ENCODE measurements around the gene YIPF7.

YIPF7 gene

DNA sequence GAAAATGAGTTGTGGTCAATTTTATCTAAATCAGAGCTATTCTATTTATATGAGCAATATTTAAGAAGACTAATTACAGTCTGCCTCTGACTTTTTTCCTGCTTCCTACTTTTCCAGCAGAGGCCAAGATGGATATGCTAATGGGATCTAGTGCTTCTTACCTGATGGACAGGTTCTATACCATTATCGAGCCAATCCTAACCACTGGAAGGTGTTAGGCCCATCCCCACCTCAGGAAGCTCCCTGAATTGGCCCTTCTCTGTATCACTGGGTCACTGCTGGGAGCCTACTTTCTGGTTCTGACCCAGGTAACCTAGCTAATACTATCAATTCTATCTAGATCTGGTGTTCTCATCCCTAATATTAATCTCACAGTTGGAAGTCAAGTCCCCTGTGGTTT, 577 bp upstream of the YIPF7 start:
- Histone ChIP-seq H3K4me2 (ENCODE audit: low read length) (no peak overlapping the region), H3K4me3 (ENCODE audit: low read length) (no peak overlapping the region), H3K79me1 (ENCODE audit: low read length) (no peaks in the 10 kb centered on the region), H3K23ac (ENCODE audit: low read length) (no peak overlapping the region), H2BK15ac (replicated peaks; ENCODE audit: low read depth) (no peak overlapping the region), H3K9ac (ENCODE audit: low read length) (no peak overlapping the region), H2BK120ac (ENCODE audit: low read depth, low read length) (no peak overlapping the region), H3K4me1 (ENCODE audit: control insufficient read depth, low read depth, low read length) (no peaks in the 10 kb centered on the region), H3K27ac (ENCODE audit: low read depth, low read length) (no peak overlapping the region), H3K79me2 (ENCODE audit: control insufficient read depth, insufficient read depth, low read length) (no peaks in the 10 kb centered on the region), H3K27me3 (ENCODE audit: insufficient read depth, low read length, poor library complexity) (no peaks in the 10 kb centered on the region), H3K56ac (ENCODE audit: low read length) (no peak overlapping the region), H2AK5ac (ENCODE audit: low read length) (no peak overlapping the region), H2BK5ac (ENCODE audit: low read length) (no peak overlapping the region), H3K4ac (ENCODE audit: low read depth, low read length) (no peak overlapping the region), H4K8ac (ENCODE audit: low read depth, low read length) (no peak overlapping the region), H3K36me3 (ENCODE audit: control insufficient read depth, insufficient read depth, low read length) (no peaks in the 10 kb centered on the region), H3K18ac (ENCODE audit: low read length) (no peak overlapping the region), H4K5ac (ENCODE audit: low read length) (no peak overlapping the region)
- WGBS (ENCODE audit: extremely low coverage, insufficient coverage, low lambda C conversion rate) = no CpG with 5 or more reads among the region's 1 CpG
- DNase-seq = peak; percentile 11

DNA sequence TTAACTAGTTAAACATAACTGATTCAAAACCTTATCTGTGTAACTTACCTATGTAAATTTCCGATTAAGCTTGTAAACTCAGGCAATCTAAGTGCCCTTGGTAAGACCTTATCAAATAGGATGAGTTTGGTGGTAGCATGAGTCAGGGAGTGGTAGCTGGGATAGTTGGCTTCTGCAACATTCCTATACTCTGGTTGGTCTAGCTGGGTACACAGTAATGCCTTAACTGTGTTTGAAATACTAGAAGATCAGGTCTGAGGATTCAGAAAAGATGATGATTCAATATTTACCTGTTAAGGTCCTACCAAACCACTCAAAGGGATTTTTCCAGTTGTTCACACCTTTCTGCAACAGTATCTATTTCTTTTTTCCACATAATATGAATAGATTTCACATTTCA, 5.3 kb downstream of the YIPF7 start:
- WGBS (ENCODE audit: extremely low coverage, insufficient coverage, low lambda C conversion rate) = no CpG with 5 or more reads among the region's 1 CpG
- Histone ChIP-seq H3K4me3 (ENCODE audit: low read length) (no peak overlapping the region), H3K27ac (ENCODE audit: low read depth, low read length) (no peak overlapping the region), H3K4ac (ENCODE audit: low read depth, low read length) (no peak overlapping the region), H3K4me1 (ENCODE audit: control insufficient read depth, low read depth, low read length) (no peaks in the 10 kb centered on the region), H3K9ac (ENCODE audit: low read length) (no peak overlapping the region), H2AK5ac (ENCODE audit: low read length) (no peak overlapping the region), H2BK5ac (ENCODE audit: low read length) (no peak overlapping the region), H3K23ac (ENCODE audit: low read length) (no peak overlapping the region), H3K79me1 (ENCODE audit: low read length) (no peaks in the 10 kb centered on the region), H3K18ac (ENCODE audit: low read length) (no peak overlapping the region), H4K8ac (ENCODE audit: low read depth, low read length) (no peak overlapping the region), H2BK120ac (ENCODE audit: low read depth, low read length) (no peak overlapping the region), H4K5ac (ENCODE audit: low read length) (no peak overlapping the region), H3K56ac (ENCODE audit: low read length) (no peak overlapping the region), H2BK15ac (replicated peaks; ENCODE audit: low read depth) (no peak overlapping the region), H3K79me2 (ENCODE audit: control insufficient read depth, insufficient read depth, low read length) (no peaks in the 10 kb centered on the region), H3K36me3 (ENCODE audit: control insufficient read depth, insufficient read depth, low read length) (no peaks in the 10 kb centered on the region), H3K4me2 (ENCODE audit: low read length) (no peak overlapping the region), H3K27me3 (ENCODE audit: insufficient read depth, low read length, poor library complexity) (no peaks in the 10 kb centered on the region)
- no peak for DNase-seq

DNA sequence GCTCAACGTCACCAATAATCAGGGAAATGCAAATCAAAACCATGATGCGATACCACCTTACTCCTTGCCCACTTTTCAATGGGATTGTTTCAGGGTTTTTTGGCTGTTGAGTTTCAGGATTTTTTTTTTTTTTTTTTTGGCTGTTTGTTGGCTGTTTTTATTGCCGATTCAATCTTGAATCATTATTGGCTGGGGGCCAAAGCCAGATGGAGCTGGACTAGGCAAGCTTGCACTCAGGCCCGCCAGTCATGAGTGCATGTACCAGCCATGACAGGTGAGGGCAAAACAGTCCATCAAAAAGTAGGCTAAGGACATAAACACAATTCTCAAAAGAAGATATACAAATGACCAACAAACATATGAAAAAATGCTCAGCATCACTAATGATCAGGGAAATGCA, 13.3 kb downstream of the YIPF7 start:
- Histone ChIP-seq H4K5ac (ENCODE audit: low read length) (no peak overlapping the region), H2BK15ac (replicated peaks; ENCODE audit: low read depth) (no peak overlapping the region), H4K8ac (ENCODE audit: low read depth, low read length) (no peak overlapping the region), H3K4me1 (ENCODE audit: control insufficient read depth, low read depth, low read length) (no peaks in the 10 kb centered on the region), H3K23ac (ENCODE audit: low read length) (no peak overlapping the region), H3K18ac (ENCODE audit: low read length) (no peak overlapping the region), H3K27me3 (ENCODE audit: insufficient read depth, low read length, poor library complexity) (no peaks in the 10 kb centered on the region), H3K79me2 (ENCODE audit: control insufficient read depth, insufficient read depth, low read length) (no peaks in the 10 kb centered on the region), H3K36me3 (ENCODE audit: control insufficient read depth, insufficient read depth, low read length) (no peaks in the 10 kb centered on the region), H2BK120ac (ENCODE audit: low read depth, low read length) (no peak overlapping the region), H3K9ac (ENCODE audit: low read length) (no peak overlapping the region), H3K79me1 (ENCODE audit: low read length) (no peaks in the 10 kb centered on the region), H3K4me3 (ENCODE audit: low read length) (no peak overlapping the region), H3K4me2 (ENCODE audit: low read length) (no peak overlapping the region), H3K4ac (ENCODE audit: low read depth, low read length) (no peak overlapping the region), H2BK5ac (ENCODE audit: low read length) (no peak overlapping the region), H2AK5ac (ENCODE audit: low read length) (no peak overlapping the region), H3K56ac (ENCODE audit: low read length) (no peak overlapping the region), H3K27ac (ENCODE audit: low read depth, low read length) (no peak overlapping the region)
- no peak for DNase-seq
- no CpG with 5 or more reads among the region's 4 CpGs for WGBS (ENCODE audit: extremely low coverage, insufficient coverage, low lambda C conversion rate)

DNA sequence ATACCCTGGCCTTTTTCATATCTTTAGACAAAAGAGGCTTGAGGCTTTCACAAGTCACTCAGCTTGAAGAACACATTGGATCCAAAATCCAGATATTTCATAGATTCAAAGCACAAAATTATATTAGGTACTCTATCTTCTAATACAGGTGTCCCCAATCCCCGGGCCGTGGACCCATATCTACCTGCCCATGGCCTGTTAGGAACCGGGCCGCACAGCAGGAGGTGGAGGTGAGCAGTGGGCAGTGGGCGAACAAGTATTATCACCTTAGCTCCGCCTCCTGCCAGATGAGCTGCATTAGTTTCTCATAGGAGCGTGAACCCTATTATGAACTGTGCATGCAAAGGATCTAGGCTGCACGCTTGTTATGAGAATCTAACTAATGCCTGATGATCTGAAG, 18.7 kb downstream of the YIPF7 start:
- no peaks in the 10 kb centered on the region for H3K79me1 ChIP-seq (ENCODE audit: low read length)
- no peak overlapping the region for H2BK5ac ChIP-seq (ENCODE audit: low read length)
- no peak overlapping the region for H3K23ac ChIP-seq (ENCODE audit: low read length)
- no peak overlapping the region for H2BK15ac ChIP-seq (replicated peaks; ENCODE audit: low read depth)
- H3K4me3 ChIP-seq (ENCODE audit: low read length) = no peak overlapping the region
- no peaks in the 10 kb centered on the region for H3K4me1 ChIP-seq (ENCODE audit: control insufficient read depth, low read depth, low read length)
- H4K5ac ChIP-seq (ENCODE audit: low read length) = no peak overlapping the region
- no peak overlapping the region for H4K8ac ChIP-seq (ENCODE audit: low read depth, low read length)
- H3K56ac ChIP-seq (ENCODE audit: low read length) = no peak overlapping the region
- no peak overlapping the region for H2BK120ac ChIP-seq (ENCODE audit: low read depth, low read length)
- DNase-seq = no peak
- WGBS (ENCODE audit: extremely low coverage, insufficient coverage, low lambda C conversion rate) = no CpG with 5 or more reads among the region's 8 CpGs
- H3K27ac ChIP-seq (ENCODE audit: low read depth, low read length) = no peak overlapping the region
- H3K4me2 ChIP-seq (ENCODE audit: low read length) = no peak overlapping the region
- no peaks in the 10 kb centered on the region for H3K36me3 ChIP-seq (ENCODE audit: control insufficient read depth, insufficient read depth, low read length)
- H3K18ac ChIP-seq (ENCODE audit: low read length) = no peak overlapping the region
- no peak overlapping the region for H3K4ac ChIP-seq (ENCODE audit: low read depth, low read length)
- H3K27me3 ChIP-seq (ENCODE audit: insufficient read depth, low read length, poor library complexity) = no peaks in the 10 kb centered on the region
- H2AK5ac ChIP-seq (ENCODE audit: low read length) = no peak overlapping the region
- H3K79me2 ChIP-seq (ENCODE audit: control insufficient read depth, insufficient read depth, low read length) = no peaks in the 10 kb centered on the region
- H3K9ac ChIP-seq (ENCODE audit: low read length) = no peak overlapping the region

DNA sequence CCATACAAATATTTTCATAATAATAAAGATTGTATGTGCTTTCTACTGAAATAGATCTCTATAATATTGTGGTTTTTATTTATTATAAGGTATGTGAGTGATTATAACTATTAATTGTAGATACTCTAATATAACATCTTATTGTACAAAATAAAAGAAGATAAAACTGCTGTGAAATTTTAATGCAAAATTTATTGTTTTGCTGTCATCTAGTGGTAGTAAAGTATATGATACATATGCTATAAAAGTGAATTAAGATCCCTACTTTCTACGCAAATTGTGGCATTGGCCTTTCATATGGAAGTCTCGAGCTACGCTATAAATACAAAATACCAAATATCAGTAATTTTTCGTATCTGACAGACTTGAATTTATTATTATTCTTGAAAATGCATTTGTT, 19.3 kb downstream of the YIPF7 start:
- Histone ChIP-seq H3K9ac (ENCODE audit: low read length) (no peak overlapping the region), H3K4ac (ENCODE audit: low read depth, low read length) (no peak overlapping the region), H3K4me2 (ENCODE audit: low read length) (no peak overlapping the region), H3K4me3 (ENCODE audit: low read length) (no peak overlapping the region), H4K5ac (ENCODE audit: low read length) (no peak overlapping the region), H3K79me2 (ENCODE audit: control insufficient read depth, insufficient read depth, low read length) (no peaks in the 10 kb centered on the region), H3K56ac (ENCODE audit: low read length) (no peak overlapping the region), H3K79me1 (ENCODE audit: low read length) (no peaks in the 10 kb centered on the region), H2BK15ac (replicated peaks; ENCODE audit: low read depth) (no peak overlapping the region), H3K27me3 (ENCODE audit: insufficient read depth, low read length, poor library complexity) (no peaks in the 10 kb centered on the region), H4K8ac (ENCODE audit: low read depth, low read length) (no peak overlapping the region), H2BK5ac (ENCODE audit: low read length) (no peak overlapping the region), H3K36me3 (ENCODE audit: control insufficient read depth, insufficient read depth, low read length) (no peaks in the 10 kb centered on the region), H3K23ac (ENCODE audit: low read length) (no peak overlapping the region), H2BK120ac (ENCODE audit: low read depth, low read length) (no peak overlapping the region), H2AK5ac (ENCODE audit: low read length) (no peak overlapping the region), H3K27ac (ENCODE audit: low read depth, low read length) (no peak overlapping the region), H3K4me1 (ENCODE audit: control insufficient read depth, low read depth, low read length) (no peaks in the 10 kb centered on the region), H3K18ac (ENCODE audit: low read length) (no peak overlapping the region)
- DNase-seq = no peak
- no CpG with 5 or more reads among the region's 4 CpGs for WGBS (ENCODE audit: extremely low coverage, insufficient coverage, low lambda C conversion rate)

DNA sequence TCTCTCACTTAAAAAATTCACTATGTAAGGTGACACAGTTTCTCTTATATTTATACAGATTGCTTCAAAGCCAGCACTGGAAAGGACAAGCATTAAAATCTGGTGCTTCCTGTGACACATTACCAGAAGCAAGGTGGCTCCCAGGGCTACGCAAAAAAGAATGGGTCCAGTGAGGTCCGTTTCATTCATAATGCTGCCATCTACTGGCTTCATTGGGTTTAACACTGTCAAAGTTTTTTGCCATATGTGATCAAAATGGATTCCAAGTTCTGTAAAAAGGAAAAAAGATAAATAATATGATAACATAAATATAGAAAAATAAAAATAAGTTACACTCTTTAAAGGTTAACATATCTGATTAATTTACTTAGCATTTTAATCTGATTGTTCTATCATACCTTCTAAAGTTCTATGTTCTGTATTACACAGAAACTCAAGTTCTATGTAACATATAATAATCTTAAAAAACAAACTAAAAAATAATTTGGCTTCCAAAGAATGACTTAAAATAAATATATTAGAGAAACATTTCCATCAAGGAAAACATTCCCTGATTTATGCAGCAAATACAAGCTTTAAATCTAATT, 22.1 kb downstream of the YIPF7 start:
- no peak overlapping the region for H4K8ac ChIP-seq (ENCODE audit: low read depth, low read length)
- WGBS (ENCODE audit: extremely low coverage, insufficient coverage, low lambda C conversion rate) = no CpG with 5 or more reads among the region's 2 CpGs
- no peak overlapping the region for H2BK120ac ChIP-seq (ENCODE audit: low read depth, low read length)
- no peak overlapping the region for H3K9ac ChIP-seq (ENCODE audit: low read length)
- no peak overlapping the region for H3K4me2 ChIP-seq (ENCODE audit: low read length)
- H3K79me2 ChIP-seq (ENCODE audit: control insufficient read depth, insufficient read depth, low read length) = no peaks in the 10 kb centered on the region
- no peak overlapping the region for H3K56ac ChIP-seq (ENCODE audit: low read length)
- H2BK15ac ChIP-seq (replicated peaks; ENCODE audit: low read depth) = no peak overlapping the region
- no peak overlapping the region for H3K4me3 ChIP-seq (ENCODE audit: low read length)
- no peak overlapping the region for H2AK5ac ChIP-seq (ENCODE audit: low read length)
- H3K18ac ChIP-seq (ENCODE audit: low read length) = no peak overlapping the region
- no peaks in the 10 kb centered on the region for H3K36me3 ChIP-seq (ENCODE audit: control insufficient read depth, insufficient read depth, low read length)
- H3K23ac ChIP-seq (ENCODE audit: low read length) = no peak overlapping the region
- no peak overlapping the region for H4K5ac ChIP-seq (ENCODE audit: low read length)
- no peaks in the 10 kb centered on the region for H3K4me1 ChIP-seq (ENCODE audit: control insufficient read depth, low read depth, low read length)
- peak; percentile 70 for DNase-seq
- no peak overlapping the region for H3K27ac ChIP-seq (ENCODE audit: low read depth, low read length)
- H3K4ac ChIP-seq (ENCODE audit: low read depth, low read length) = no peak overlapping the region
- no peak overlapping the region for H2BK5ac ChIP-seq (ENCODE audit: low read length)
- no peaks in the 10 kb centered on the region for H3K79me1 ChIP-seq (ENCODE audit: low read length)
- H3K27me3 ChIP-seq (ENCODE audit: insufficient read depth, low read length, poor library complexity) = no peaks in the 10 kb centered on the region
